SK-N-MC (cell line): ENCODE data around the gene RABGEF1.
"Not testable (repeated sequence)": the region's sequence is repeated elsewhere in the genome, so short reads cannot be mapped to it uniquely, and the experiment has no call there.

ENCODE experiments used
- EZH2 ChIP-seq: fragments of 200-600 bp; sonication (generic); IDR thresholded peaks from one replicate; pipeline ENCODE4 v1.6.1; 2017; ENCODE audit warnings: antibody characterized with exemption
- POLR2AphosphoS5 ChIP-seq: IDR thresholded peaks from 2 replicates; pipeline ENCODE4 v1.6.1; 2012; ENCODE audit warnings: mild to moderate bottlenecking, low read depth, low read length, borderline replicate concordance

- TF ChIP-seq EZH2, POLR2AphosphoS5: not testable (repeated sequence)
These were observed 43.5 kb downstream of the RABGEF1 start for GRCh38 chr7:66783887-66784595.
